SK-N-SH (cell line): ENCODE measurements around the gene CD164L2. TPM values are rescaled to one million over a fixed set of nuclear protein-coding genes. Genes with fewer than 3 reads are reported as not detected.

Experiments used
- CTCF ChIA-PET: fragments of 300-600, 350-600 bp; formaldehyde crosslinking; extraction: SDS; loops from one replicate; lab custom pipeline; 2021; lab: Yijun Ruan, JAX
- POLR2A ChIA-PET: fragments of 350-600 bp; sonication (Branson Sonifier 250); formaldehyde crosslinking; extraction: SDS; loops from one replicate; lab custom pipeline; 2020; ENCODE audit warnings: antibody characterized with exemption, inconsistent platforms; lab: Yijun Ruan, JAX
- DNase-seq: peaks from one replicate; pipeline ENCODE4 v3.0.0; 2012
- H2AFZ ChIP-seq: fragments of 200-600 bp; sonication (generic); 2 replicates; pipeline ENCODE4 v1.8.1; 2016; ENCODE audit warnings: antibody characterized with exemption, mild to moderate bottlenecking, low read depth
- H3F3A ChIP-seq: fragments of 200-600 bp; sonication (generic); replicated peaks from 2 replicates; pipeline ENCODE3; 2016; ENCODE audit warnings: antibody characterized with exemption, mild to moderate bottlenecking; ENCODE audit not compliant: insufficient read depth
- H3K27ac ChIP-seq, 2 experiments: fragments of 200-500 bp in 1 of 2; fragments of 200-600 bp in 1 of 2; sonication (Bioruptor generic) in 1 of 2; sonication (generic), shearing (Covaris generic) in 1 of 2; 2 replicates each; pipeline versions ENCODE4 v1.5.1 to v1.6.1; 2014 to 2016; ENCODE audit warnings: low read depth in 2 of 2, inconsistent platforms in 1 of 2, low read length in 1 of 2, mild to moderate bottlenecking in 1 of 2, mixed read lengths in 1 of 2
- H3K27me3 ChIP-seq: fragments of 200-600 bp; sonication (generic), shearing (Covaris generic); 2 replicates; pipeline ENCODE4 v1.6.1; 2016; ENCODE audit warnings: mixed run types; ENCODE audit not compliant: insufficient read depth
- H3K36me3 ChIP-seq, 2 experiments: fragments of 200-500 bp in 1 of 2; fragments of 200-600 bp in 1 of 2; sonication (Bioruptor generic) in 1 of 2; sonication (generic) in 1 of 2; replicated peaks in 1 of 2; 2 replicates each; pipeline versions ENCODE3 to v1.5.1; 2014 to 2016; ENCODE audit warnings: low read length in 1 of 2, mild to moderate bottlenecking in 1 of 2; ENCODE audit not compliant: insufficient read depth in 2 of 2, control insufficient read depth in 1 of 2
- H3K4me1 ChIP-seq, 2 experiments: fragments of 200-500 bp in 1 of 2; fragments of 200-600 bp in 1 of 2; sonication (Bioruptor generic) in 1 of 2; sonication (generic), shearing (Covaris generic) in 1 of 2; 2 replicates each; pipeline versions ENCODE4 v1.5.1 to v1.6.1; 2014 to 2016; ENCODE audit warnings: low read depth in 1 of 2, low read length in 1 of 2, mixed run types in 1 of 2; ENCODE audit not compliant: insufficient read depth in 2 of 2, control insufficient read depth in 1 of 2
- H3K4me2 ChIP-seq: fragments of 200-600 bp; sonication (generic), shearing (Covaris generic); 2 replicates; pipeline ENCODE4 v1.6.1; 2017; ENCODE audit warnings: mixed run types
- H3K4me3 ChIP-seq, 2 experiments: fragments of 200-500 bp in 1 of 2; fragments of 200-600 bp in 1 of 2; sonication (Bioruptor generic) in 1 of 2; sonication (generic), shearing (Covaris generic) in 1 of 2; 2 replicates each; pipeline versions ENCODE4 v1.5.1 to v1.8.1; 2014 to 2016; ENCODE audit warnings: low read depth in 2 of 2, inconsistent platforms in 1 of 2, low read length in 1 of 2, mild to moderate bottlenecking in 1 of 2, mixed read lengths in 1 of 2, moderate library complexity in 1 of 2
- H3K79me2 ChIP-seq: fragments of 200-600 bp; sonication (generic); 2 replicates; pipeline ENCODE4 v1.8.1; 2017; ENCODE audit warnings: mild to moderate bottlenecking; ENCODE audit not compliant: insufficient read depth
- H3K9ac ChIP-seq: fragments of 200-600 bp; sonication (generic); 2 replicates; pipeline ENCODE4 v1.6.1; 2017; ENCODE audit warnings: mixed run types
- H3K9me2 ChIP-seq: fragments of 200-600 bp; sonication (generic); 2 replicates; pipeline ENCODE4 v1.6.1; 2017; ENCODE audit warnings: mixed run types
- H3K9me3 ChIP-seq: fragments of 200-600 bp; sonication (generic); 2 replicates; pipeline ENCODE4 v1.6.1; 2017; ENCODE audit warnings: mixed run types, mild to moderate bottlenecking, moderate library complexity
- H4K20me1 ChIP-seq: fragments of 200-600 bp; sonication (generic); 2 replicates; pipeline ENCODE4 v1.6.1; 2017; ENCODE audit warnings: mild to moderate bottlenecking, mixed run types; ENCODE audit not compliant: insufficient read depth
- CHD2 ChIP-seq: fragments of 150-350 bp; IDR thresholded peaks from 2 replicates; pipeline ENCODE4 v1.6.1; 2018; ENCODE audit warnings: low read length; ENCODE audit not compliant: partially characterized antibody
- ELF1 ChIP-seq: IDR thresholded peaks from 2 replicates; pipeline ENCODE4 v1.4.0; 2012
- EP300 ChIP-seq, 2 experiments: IDR thresholded peaks; 2 replicates each; pipeline versions ENCODE4 v1.4.0 to v1.6.1; 2012; ENCODE audit warnings: borderline replicate concordance in 1 of 2, low read depth in 1 of 2, low read length in 1 of 2
- FOSL2 ChIP-seq: IDR thresholded peaks from 2 replicates; pipeline ENCODE4 v1.4.0; 2012; ENCODE audit warnings: low read depth, mild to moderate bottlenecking, moderate library complexity, borderline replicate concordance
- FOXJ3 ChIP-seq: sonication (generic); formaldehyde crosslinking; IDR thresholded peaks from 2 replicates; pipeline ENCODE4 v1.5.1; 2020; ENCODE audit warnings: mild to moderate bottlenecking, missing genetic modification reagents
- MEF2A ChIP-seq: IDR thresholded peaks from 2 replicates; pipeline ENCODE4 v1.4.0; 2012; ENCODE audit warnings: low read depth, borderline replicate concordance
- MXI1 ChIP-seq: IDR thresholded peaks from 2 replicates; pipeline ENCODE4 v1.6.1; 2012; ENCODE audit warnings: mild to moderate bottlenecking, low read depth, low read length, improper control_type of control experiment
- NFIC ChIP-seq: IDR thresholded peaks from 2 replicates; pipeline ENCODE4 v1.4.0; 2012; ENCODE audit warnings: borderline replicate concordance
- POLR2AphosphoS5 ChIP-seq: IDR thresholded peaks from 2 replicates; pipeline ENCODE4 v1.6.1; 2012; ENCODE audit warnings: low read depth, low read length
- RAD21 ChIP-seq: IDR thresholded peaks from 2 replicates; pipeline ENCODE4 v1.6.1; 2012; ENCODE audit warnings: mild to moderate bottlenecking, low read length
- RCOR1 ChIP-seq: fragments of 150-350 bp; IDR thresholded peaks from 2 replicates; pipeline ENCODE4 v1.6.1; 2017; ENCODE audit warnings: antibody characterized with exemption, low read length
- RFX5 ChIP-seq: IDR thresholded peaks from 2 replicates; pipeline ENCODE4 v1.6.1; 2012; ENCODE audit warnings: mild to moderate bottlenecking, improper control_type of control experiment, low read length
- RXRA ChIP-seq: IDR thresholded peaks from 2 replicates; pipeline ENCODE4 v1.4.0; 2012; ENCODE audit warnings: low read depth, mild to moderate bottlenecking, borderline replicate concordance
- SIN3A ChIP-seq: IDR thresholded peaks from 2 replicates; pipeline ENCODE4 v1.6.1; 2012; ENCODE audit warnings: low read depth, mild to moderate bottlenecking, low read length, moderate library complexity, borderline replicate concordance
- SMC3 ChIP-seq: IDR thresholded peaks from 2 replicates; pipeline ENCODE4 v1.6.1; 2012; ENCODE audit warnings: low read depth, low read length, improper control_type of control experiment
- TCF12 ChIP-seq: IDR thresholded peaks from 2 replicates; pipeline ENCODE4 v1.4.0; 2012
- WGBS: methylation state at CpG from one replicate; pipeline ENCODE4 v1.1.6; 2017; ENCODE audit warnings: low lambda C conversion rate; 5-methylcytosine and 5-hydroxymethylcytosine counted together
- polyA plus RNA-seq, 3 experiments: library from polyadenylated mRNA; depleted of rRNA; stranded (reverse); fragments of >200 nt; gene quantifications; 2 replicates each; pipeline ENCODE4 v1.2.3, GENCODE V29; 2012
- TF ChIP-seq, protein P1 (sequence below): IDR thresholded peaks from 2 replicates; pipeline ENCODE4 v1.4.0; 2012; ENCODE audit warnings: low read depth
- TF ChIP-seq, protein P2 (sequence below): IDR thresholded peaks from 2 replicates; pipeline ENCODE4; 2012
- TF ChIP-seq, protein P3 (sequence below): fragments of 150-350 bp; IDR thresholded peaks from 2 replicates; pipeline ENCODE4 v1.6.1; 2016; ENCODE audit warnings: mild to moderate bottlenecking, low read depth, low read length
- TF ChIP-seq, protein P4 (sequence below): fragments of 150-350 bp; IDR thresholded peaks from 2 replicates; pipeline ENCODE4 v1.6.1; 2017; ENCODE audit warnings: antibody characterized with exemption, low read length, low read depth, borderline replicate concordance

CD164L2 gene
- polyA plus RNA-seq, 1 of the 3 experiments (the other 2 are of a cell fraction), result 0.05 TPM

DNA sequence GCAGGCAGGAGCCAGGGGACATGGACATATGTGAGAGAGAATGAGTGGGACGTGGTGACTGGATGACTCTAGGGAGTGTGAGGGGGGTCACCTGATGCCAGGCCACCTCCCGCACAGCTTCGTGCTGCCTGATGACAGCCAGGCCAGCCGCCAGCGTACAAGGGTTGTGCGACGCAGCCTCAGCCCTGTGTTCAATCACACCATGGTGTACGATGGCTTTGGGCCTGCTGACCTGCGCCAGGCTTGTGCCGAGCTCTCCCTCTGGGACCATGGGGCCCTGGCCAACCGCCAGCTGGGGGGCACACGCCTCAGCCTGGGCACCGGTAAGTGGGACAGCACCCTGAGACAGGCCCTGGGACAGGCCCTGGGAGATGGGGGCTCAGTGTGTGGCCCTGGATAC lies 30.0 kb downstream of the CD164L2 start:
- H3K4me1 ChIP-seq, result peaks cover 0 to 15% of the 10 kb centered on the region in 2 experiments; a peak in 1 of 4 replicates
- no peak for TF ChIP-seq MEF2A
- TF ChIP-seq, protein P1, sequence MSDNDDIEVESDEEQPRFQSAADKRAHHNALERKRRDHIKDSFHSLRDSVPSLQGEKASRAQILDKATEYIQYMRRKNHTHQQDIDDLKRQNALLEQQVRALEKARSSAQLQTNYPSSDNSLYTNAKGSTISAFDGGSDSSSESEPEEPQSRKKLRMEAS, result no peak
- no peak for TF ChIP-seq FOXJ3 (CRISPR knock-in tag)
- no peak for TF ChIP-seq FOSL2
- TF ChIP-seq RFX5, result no peak
- TF ChIP-seq, protein P2, sequence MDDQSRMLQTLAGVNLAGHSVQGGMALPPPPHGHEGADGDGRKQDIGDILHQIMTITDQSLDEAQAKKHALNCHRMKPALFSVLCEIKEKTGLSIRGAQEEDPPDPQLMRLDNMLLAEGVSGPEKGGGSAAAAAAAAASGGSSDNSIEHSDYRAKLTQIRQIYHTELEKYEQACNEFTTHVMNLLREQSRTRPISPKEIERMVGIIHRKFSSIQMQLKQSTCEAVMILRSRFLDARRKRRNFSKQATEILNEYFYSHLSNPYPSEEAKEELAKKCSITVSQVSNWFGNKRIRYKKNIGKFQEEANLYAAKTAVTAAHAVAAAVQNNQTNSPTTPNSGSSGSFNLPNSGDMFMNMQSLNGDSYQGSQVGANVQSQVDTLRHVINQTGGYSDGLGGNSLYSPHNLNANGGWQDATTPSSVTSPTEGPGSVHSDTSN, result no peak
- H2AFZ ChIP-seq, result no peak overlapping the region
- no peaks in the 10 kb centered on the region for H4K20me1 ChIP-seq
- H3K79me2 ChIP-seq, result no peaks in the 10 kb centered on the region
- H3K4me3 ChIP-seq, result no peak overlapping the region
- no peak overlapping the region for H3K4me2 ChIP-seq
- no peak for DNase-seq
- H3K36me3 ChIP-seq, result peaks cover 4 to 5% of the 10 kb centered on the region in 2 experiments
- H3K9ac ChIP-seq, result no peak overlapping the region
- no peaks in the 10 kb centered on the region for H3F3A ChIP-seq
- H3K27ac ChIP-seq, result no peak overlapping the region
- POLR2A ChIA-PET, result interaction anchor here (1.4 kb wide), 1 partner anchor 12 kb away, joined by 4 read pairs; no protein-coding TSS in a partner anchor
- H3K9me3 ChIP-seq, result no peaks in the 10 kb centered on the region
- no peaks in the 10 kb centered on the region for H3K9me2 ChIP-seq
- 100% methylated on average over 1 of the region's 13 CpGs for WGBS
- CTCF ChIA-PET, result interaction anchor here (1.2 to 12.3 kb wide), 7 partner anchors 9 to 54 kb away, joined by 4 to 219 read pairs (median 5); partner anchors contain the start of gene MAP3K6
- no peaks in the 10 kb centered on the region for H3K27me3 ChIP-seq

DNA sequence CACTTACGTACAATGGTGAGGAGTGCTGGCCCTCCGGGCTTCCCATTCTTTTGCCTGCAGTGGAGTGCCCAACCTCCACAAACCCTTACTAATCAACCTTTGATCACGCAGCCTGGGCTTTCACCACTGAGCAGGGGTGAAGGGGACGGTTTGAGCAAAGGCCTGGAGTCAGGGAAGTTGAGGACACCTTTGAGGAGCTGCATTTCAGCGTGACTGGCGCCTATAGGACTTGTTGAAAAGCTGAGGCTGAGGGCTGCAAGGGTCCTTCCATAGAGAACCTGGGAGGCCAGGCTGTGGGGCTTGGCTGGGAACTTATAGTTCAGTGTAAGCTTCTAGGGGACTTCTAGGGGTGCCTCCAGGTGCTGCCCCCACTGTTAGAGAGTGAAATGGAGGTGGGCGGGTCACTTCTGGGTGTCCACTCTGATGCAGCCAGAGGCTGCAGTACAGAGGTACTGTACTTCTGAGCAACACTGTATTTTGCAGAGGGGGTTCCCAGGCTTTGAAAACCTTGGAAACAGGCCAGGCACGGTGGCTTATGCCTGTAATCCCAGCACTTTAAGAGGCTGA lies 31.5 kb downstream of the CD164L2 start:
- Histone ChIP-seq H4K20me1 (no peaks in the 10 kb centered on the region), H3K9me2 (no peaks in the 10 kb centered on the region), H3K9ac (no peak overlapping the region), H3K4me3 (no peak overlapping the region), H3K27me3 (no peaks in the 10 kb centered on the region), H3K4me1 (peaks cover 0 to 10% of the 10 kb centered on the region in 2 experiments; a peak in 1 of 4 replicates), H3K4me2 (no peak overlapping the region), H2AFZ (no peak overlapping the region), H3K9me3 (no peaks in the 10 kb centered on the region), H3K36me3 (peaks cover 4 to 5% of the 10 kb centered on the region in 2 experiments), H3K79me2 (no peaks in the 10 kb centered on the region), H3F3A (no peaks in the 10 kb centered on the region), H3K27ac (no peak overlapping the region)
- ChIA-PET POLR2A (no interaction called here), CTCF (interaction anchor here (0.9 to 12.3 kb wide), 3 partner anchors 14 to 53 kb away, joined by 4 to 219 read pairs (median 85); no protein-coding TSS in a partner anchor)
- 87% methylated on average over 8 of the region's 8 CpGs for WGBS
- DNase-seq, result no peak
- TF ChIP-seq, protein P3, sequence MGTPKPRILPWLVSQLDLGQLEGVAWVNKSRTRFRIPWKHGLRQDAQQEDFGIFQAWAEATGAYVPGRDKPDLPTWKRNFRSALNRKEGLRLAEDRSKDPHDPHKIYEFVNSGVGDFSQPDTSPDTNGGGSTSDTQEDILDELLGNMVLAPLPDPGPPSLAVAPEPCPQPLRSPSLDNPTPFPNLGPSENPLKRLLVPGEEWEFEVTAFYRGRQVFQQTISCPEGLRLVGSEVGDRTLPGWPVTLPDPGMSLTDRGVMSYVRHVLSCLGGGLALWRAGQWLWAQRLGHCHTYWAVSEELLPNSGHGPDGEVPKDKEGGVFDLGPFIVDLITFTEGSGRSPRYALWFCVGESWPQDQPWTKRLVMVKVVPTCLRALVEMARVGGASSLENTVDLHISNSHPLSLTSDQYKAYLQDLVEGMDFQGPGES, result no peak
- TF ChIP-seq TCF12 (no peak), RAD21 (no peak), FOSL2 (no peak), SMC3 (no peak), MXI1 (no peak), NFIC (no peak), RCOR1 (no peak), POLR2AphosphoS5 (no peak), RXRA (no peak), ELF1 (no peak), SIN3A (no peak), CHD2 (no peak), EP300 (IDR thresholded peaks at IDR 0.05; ENCODE audit: borderline replicate concordance in 1 of 2, low read depth in 1 of 2, low read length in 1 of 2) (no peak)
- TF ChIP-seq, protein P2, result no peak
- TF ChIP-seq, protein P4, sequence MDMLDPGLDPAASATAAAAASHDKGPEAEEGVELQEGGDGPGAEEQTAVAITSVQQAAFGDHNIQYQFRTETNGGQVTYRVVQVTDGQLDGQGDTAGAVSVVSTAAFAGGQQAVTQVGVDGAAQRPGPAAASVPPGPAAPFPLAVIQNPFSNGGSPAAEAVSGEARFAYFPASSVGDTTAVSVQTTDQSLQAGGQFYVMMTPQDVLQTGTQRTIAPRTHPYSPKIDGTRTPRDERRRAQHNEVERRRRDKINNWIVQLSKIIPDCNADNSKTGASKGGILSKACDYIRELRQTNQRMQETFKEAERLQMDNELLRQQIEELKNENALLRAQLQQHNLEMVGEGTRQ, result no peak
